Heart left ventricle (tissue), 16 donors: ENCODE data around the gene PPP2R3C. TPM values are rescaled to one million over a fixed set of nuclear protein-coding genes. Genes with fewer than 3 reads are reported as not detected.

ENCODE experiments used
- ATAC-seq, 4 donors: fragments of 200-7000 bp; cut with Tn5 transposase; one replicate each; pipeline ENCODE4 v1.9.1; 2020 to 2022; ENCODE audit warnings: moderate library complexity in 4 of 4, mild to moderate bottlenecking in 3 of 4, moderate number of reproducible peaks in 1 of 4
- DNase-seq, 5 donors: peaks; one replicate each; pipeline ENCODE4 v3.0.0-alpha.2; 2020
- H3K27ac ChIP-seq, 12 donors: fragments of 200-600 bp; sonication (generic) in 4 of 12; one replicate each; pipeline versions ENCODE4 v1.5.0 to v1.8.0; 2016 to 2022; ENCODE audit warnings: mild to moderate bottlenecking in 2 of 12
- H3K27me3 ChIP-seq, 9 donors: fragments of 200-600 bp; sonication (generic) in 2 of 9; one replicate each; pipeline versions ENCODE4 v1.5.1 to v1.8.0; 2016 to 2022; ENCODE audit warnings: mild to moderate bottlenecking in 3 of 9
- H3K36me3 ChIP-seq, 9 donors: fragments of 200-600 bp; sonication (generic) in 2 of 9; one replicate each; pipeline versions ENCODE4 v1.5.0 to v1.8.0; 2018 to 2022; ENCODE audit warnings: mild to moderate bottlenecking in 2 of 9
- H3K4me1 ChIP-seq, 12 donors: fragments of 200-600 bp; sonication (generic) in 4 of 12; one replicate each; pipeline versions ENCODE4 v1.5.0 to v1.8.0; 2016 to 2022; ENCODE audit warnings: mild to moderate bottlenecking in 3 of 12
- H3K4me3 ChIP-seq, 12 donors: fragments of 200-600 bp; sonication (generic) in 4 of 12; one replicate each; pipeline versions ENCODE4 v1.5.0 to v1.8.0; 2017 to 2022; ENCODE audit warnings: mild to moderate bottlenecking in 9 of 12, moderate library complexity in 4 of 12
- H3K9me3 ChIP-seq, 12 donors: fragments of 200-600 bp; sonication (generic) in 4 of 12; one replicate each; pipeline versions ENCODE4 v1.5.0 to v1.8.0; 2016 to 2022; ENCODE audit warnings: mild to moderate bottlenecking in 1 of 12
- CTCF ChIP-seq, 12 donors: fragments of 200-600 bp; sonication (generic) in 4 of 12; IDR thresholded peaks; one replicate each; pipeline versions ENCODE4 v1.5.0 to v1.8.0; 2018 to 2022; ENCODE audit warnings: antibody characterized with exemption in 12 of 12, mild to moderate bottlenecking in 5 of 12
- POLR2A ChIP-seq, 2 donors: fragments of 450-650 bp; IDR thresholded peaks; one replicate each; pipeline ENCODE4 v1.6.1; 2017; ENCODE audit warnings: antibody characterized with exemption in 2 of 2, mild to moderate bottlenecking in 2 of 2, moderate library complexity in 2 of 2
- WGBS, 4 donors: extraction: QIAGEN DNeasy Blood & Tissue Kit in 2 of 4; methylation state at CpG; one replicate each; pipeline versions ENCODE4 v1.1.5 to v1.1.7; 2013 to 2018; 5-methylcytosine and 5-hydroxymethylcytosine counted together
- intact Hi-C, 10 donors: fragments of 100-400 bp; cut with DNase I; formaldehyde crosslinking; loops; one replicate each; pipeline versions ENCODE4 v1.11.1 to v1.14.2; 2022
- polyA plus RNA-seq, 2 donors: library from polyadenylated mRNA; stranded (reverse); fragments of 200-250 nt; gene quantifications; one replicate each; pipeline ENCODE4 v1.2.3, GENCODE V29; 2013
- total RNA-seq, 9 donors: library from RNA; depleted of rRNA in 2 of 9; stranded (reverse); fragments of >200 nt in 2 of 9; fragmentation: NEBNext Ultra II Directional in 3 of 9; extraction: Animal tissue kit (Norgen Biotek cat#: 25700) in 3 of 9; gene quantifications; one replicate each; pipeline versions ENCODE4 v1.1.0 to v1.2.4, GENCODE V29; 2016 to 2023
- donor health status: ischemic (EF 13 %, LVEDD 7.1; RV severe dilation, severe dysfunction).
- donor health status: healthy with polysubstance abuse.
- donor health status: DM: no; HTN: yes; CAD: no.
- donor health status: DM: no; HTN: no; CAD: no.
- donor health status: ischemic (EF 25% LVEDD 6.9; RV normal size, moderate dysfunction).
- donor health status: ischemic (EF 25% LVEDD 5.7; RV mildly dilated, moderate dysfunction).
- donor health status: healthy.
- donor health status: DM: yes; HTN: yes; CAD: no.
- donor health status: ischemic (EF 35%, LVEDD 5.7; RV mildly dilated, moderate dysfunction).
- donor health status: nonischemic (EF 11% LVEDD 7.7; RV severe dilation, severe dysfunction).
- donor health status: DM: yes; HTN: yes; CAD: no.
- donor health status: PGD.
- donor health status: ischemic (EF 29% LVEDD 5.4; RV normal size, mild dysfunction).
- donor health status: nonischemic (EF 23%, LVEDD 6.1; RV moderate dilation, normal function).

PPP2R3C gene
- total and polyA plus RNA-seq, 11 donors = 15.2 to 37.3 (median 28.5) TPM

DNA sequence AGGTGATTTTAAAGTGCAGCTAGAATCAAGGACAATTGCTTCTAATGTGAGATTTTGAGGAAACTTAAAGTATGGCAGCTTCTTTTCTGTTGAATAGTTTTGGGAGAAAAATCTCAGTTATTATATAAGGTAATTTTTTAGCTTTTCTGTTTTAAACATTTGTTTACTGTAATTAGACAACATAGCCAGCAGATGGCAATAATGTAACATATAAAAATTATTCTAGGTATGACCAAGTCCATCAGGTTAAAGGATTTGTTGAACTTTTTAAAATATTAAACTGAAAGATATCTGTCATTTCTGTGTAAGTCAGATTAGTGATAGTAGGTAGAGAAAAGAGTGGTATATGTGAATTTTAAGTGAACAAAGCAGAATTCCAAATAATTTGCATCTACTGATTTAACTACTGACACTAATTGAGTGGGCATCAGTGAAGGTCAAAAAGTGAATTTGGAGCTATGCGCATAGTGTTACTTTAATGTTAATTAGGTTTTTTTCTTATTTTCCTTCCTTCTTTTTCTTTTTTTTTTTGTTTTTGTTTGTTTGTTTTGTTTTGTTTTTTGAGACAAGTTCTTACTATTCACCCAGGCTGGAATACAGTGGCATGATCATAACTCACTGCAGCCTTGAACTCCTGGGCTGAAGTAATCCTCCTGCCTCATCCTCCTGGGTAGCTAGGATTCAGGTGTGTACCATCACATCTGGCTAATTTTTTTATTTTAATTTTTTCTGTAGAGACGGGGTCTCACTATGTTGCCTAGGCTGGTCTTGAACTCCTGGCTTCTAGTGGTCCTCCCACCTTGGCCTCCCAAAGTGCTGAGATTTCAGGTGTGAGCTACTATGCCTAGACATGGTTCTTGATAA is 19.2 kb upstream of the PPP2R3C start:
- TF ChIP-seq CTCF (IDR thresholded peaks at IDR 0.05) = peak in 11 of 12 donors; percentile 14 to 67 (median 45)
- TF ChIP-seq POLR2A (IDR thresholded peaks at IDR 0.05) = no peak
- WGBS, 4 donors = 91 to 96% (median 96%) methylated on average over 2 of the region's 2 CpGs; no CpG with 5 or more reads in 1 of the 4 donors
- DNase-seq (no peak), ATAC-seq (no peak)
- intact Hi-C loops = loop anchor here (2.0 to 10.0 kb wide), 8 partner anchors 71 to 544 kb away; no protein-coding TSS in a partner anchor
- Histone ChIP-seq H3K9me3 (no peaks in the 10 kb centered on the region), H3K4me3 (no peak overlapping the region), H3K4me1 (no peaks in the 10 kb centered on the region), H3K36me3 (peaks cover 0 to 24% (median 0%) of the 10 kb centered on the region in 9 donors), H3K27ac (no peak overlapping the region), H3K27me3 (no peaks in the 10 kb centered on the region)

DNA sequence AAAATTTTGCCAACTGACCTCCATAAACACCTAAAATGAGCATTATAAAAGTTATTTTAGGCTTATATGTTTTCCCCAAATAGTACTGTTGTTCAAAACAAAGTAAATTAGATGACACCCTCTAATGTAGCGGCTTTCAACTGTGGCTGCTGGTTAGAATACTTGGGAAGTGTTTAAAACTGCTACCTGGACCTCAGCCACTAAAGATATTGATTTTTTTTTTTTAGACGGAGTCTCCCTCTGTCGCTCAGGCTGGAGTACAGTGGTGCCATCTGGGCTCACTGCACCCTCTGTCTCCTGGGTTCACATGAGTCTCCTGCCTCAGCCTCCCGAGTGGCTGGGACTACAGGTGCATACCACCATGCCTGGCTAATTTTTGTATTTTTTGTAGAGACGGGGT is 16.8 kb upstream of the PPP2R3C start:
- DNase-seq (no peak), ATAC-seq (no peak)
- Histone ChIP-seq H3K9me3 (no peaks in the 10 kb centered on the region), H3K36me3 (peaks cover 0 to 34% (median 0%) of the 10 kb centered on the region in 9 donors), H3K27me3 (no peaks in the 10 kb centered on the region), H3K4me3 (no peak overlapping the region), H3K27ac (no peak overlapping the region), H3K4me1 (peaks cover 0 to 12% (median 3%) of the 10 kb centered on the region in 12 donors)
- WGBS, 4 donors = 71 to 93% (median 87%) methylated on average over 5 of the region's 5 CpGs; no CpG with 5 or more reads in 1 of the 4 donors
- no peak for TF ChIP-seq POLR2A (IDR thresholded peaks at IDR 0.05)
- TF ChIP-seq CTCF (IDR thresholded peaks at IDR 0.05) = no peak
- intact Hi-C loops = loop anchor here in 1 of 10 donors (5.0 kb wide), 1 partner anchor 274 kb away; no protein-coding TSS in a partner anchor

DNA sequence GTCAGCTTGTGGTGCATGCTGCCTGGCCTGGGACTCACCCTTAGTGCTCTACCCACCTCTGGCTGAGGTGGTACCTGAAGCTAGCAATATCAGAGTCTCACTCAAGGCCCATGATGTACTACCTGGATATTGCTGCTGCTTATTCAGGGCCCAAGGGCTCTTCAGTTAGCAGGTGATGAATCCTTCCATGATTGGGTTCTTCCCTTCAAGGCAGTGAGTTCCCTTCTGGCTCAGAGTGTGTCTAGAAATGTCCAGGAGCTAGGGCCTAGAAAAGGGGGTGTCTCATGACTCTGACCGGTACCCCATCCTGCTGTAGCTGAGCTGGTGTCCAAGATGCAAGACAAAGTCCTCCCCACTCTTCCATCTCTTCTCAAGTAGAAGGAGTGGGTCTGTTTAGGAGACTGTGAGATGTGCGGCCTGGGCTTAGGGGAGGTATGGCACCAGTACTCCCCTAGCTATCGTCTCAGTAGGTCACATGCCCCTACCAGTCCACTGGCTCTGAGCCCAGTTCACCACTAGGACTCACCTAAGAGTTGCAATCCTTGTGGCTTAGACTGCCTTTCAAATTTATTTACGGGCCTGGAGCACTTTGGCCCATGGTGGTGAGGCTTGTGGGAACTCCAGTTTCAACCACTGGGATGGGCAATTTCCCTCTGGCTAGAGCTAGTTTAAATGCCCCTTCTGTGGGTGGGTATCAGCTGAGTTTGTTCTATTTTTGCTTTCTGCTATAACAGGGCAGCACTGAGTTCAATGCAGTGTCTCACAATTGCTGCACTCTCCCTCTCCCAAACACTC is 12.7 kb upstream of the PPP2R3C start:
- H3K36me3 ChIP-seq = peaks cover 0 to 30% (median 6%) of the 10 kb centered on the region in 9 donors
- intact Hi-C loops = loop anchor here in 2 of 10 donors (5.0 kb wide), 1 partner anchor 278 kb away; no protein-coding TSS in a partner anchor
- 60 to 75% (median 71%) methylated on average over 4 of the region's 4 CpGs for WGBS, 4 donors
- TF ChIP-seq CTCF (IDR thresholded peaks at IDR 0.05) = no peak
- TF ChIP-seq POLR2A (IDR thresholded peaks at IDR 0.05) = no peak
- H3K27ac ChIP-seq = no peak overlapping the region
- peaks cover 0 to 8% (median 0%) of the 10 kb centered on the region in 12 donors for H3K9me3 ChIP-seq
- no peaks in the 10 kb centered on the region for H3K27me3 ChIP-seq
- peaks cover 0 to 12% (median 3%) of the 10 kb centered on the region in 12 donors for H3K4me1 ChIP-seq
- peak in 1 of 5 donors; percentile 41 for DNase-seq
- ATAC-seq = peak in 3 of 4 donors; percentile 49 to 56 (median 52)
- no peak overlapping the region for H3K4me3 ChIP-seq
